NB4 (cell line): ENCODE results near the gene RIMS1.

Source experiments
- CTCF ChIP-seq: IDR thresholded peaks from one replicate; pipeline ENCODE4 v1.5.1; 2012; ENCODE audit warnings: low read depth, low read length
- MAX ChIP-seq: IDR thresholded peaks from 2 replicates; pipeline ENCODE4 v1.6.1; 2011; ENCODE audit warnings: low read depth, low read length
- POLR2A ChIP-seq: IDR thresholded peaks from 2 replicates; pipeline ENCODE4 v1.6.1; 2011; ENCODE audit warnings: mild to moderate bottlenecking; ENCODE audit not compliant: insufficient read length; ENCODE audit errors: extremely low read depth

- no peak for TF ChIP-seq CTCF
- TF ChIP-seq MAX: no peak
- TF ChIP-seq POLR2A: no peak
Observed at GRCh38 chr6:72238021-72238420, 351.7 kb downstream of the RIMS1 start.
